ENCODE data around the gene RNF182.

RNF182 gene

DNA sequence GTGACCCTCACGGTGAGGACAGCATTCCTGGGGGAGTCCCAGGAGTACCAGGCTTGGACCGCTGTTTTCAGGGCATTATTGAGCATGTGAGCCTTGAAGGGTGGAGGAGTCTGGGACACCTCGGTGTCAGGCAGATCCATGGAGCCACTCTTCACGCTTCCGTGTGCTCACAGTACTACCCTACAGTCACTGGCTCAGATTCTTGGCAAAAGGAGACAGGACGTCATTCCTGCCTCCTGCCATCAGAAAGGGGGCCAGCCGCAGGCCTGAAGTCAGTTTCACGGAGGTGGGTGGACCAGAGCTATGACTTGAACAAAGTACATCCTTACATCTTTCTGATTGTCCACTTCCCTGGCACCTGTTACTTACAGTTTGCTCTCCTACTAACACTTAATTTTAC lies 103.9 kb downstream of the RNF182 start:
- no peak for DNase-seq

DNA sequence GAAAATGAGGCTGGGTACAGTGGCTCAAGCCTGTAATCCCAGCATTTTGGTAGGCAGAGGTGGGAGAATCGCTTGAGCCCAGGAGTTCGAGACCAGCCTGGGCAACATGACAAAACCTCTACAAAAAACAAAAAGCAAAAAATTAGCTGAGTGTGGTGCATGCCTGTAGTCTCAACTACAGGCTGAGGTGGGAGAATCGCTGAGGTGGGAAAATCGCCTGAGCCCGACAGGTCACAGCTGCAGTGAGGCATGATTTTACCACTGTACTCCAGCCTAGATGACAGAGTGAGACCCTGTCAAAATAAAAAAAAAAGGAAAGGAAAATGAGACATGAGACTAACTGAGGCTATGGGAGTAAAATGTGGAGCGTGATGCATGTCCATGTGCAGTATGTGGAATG lies 104.9 kb downstream of the RNF182 start:
- DNase-seq = no peak

Measured in amygdala (tissue), 56 donors.